ENCODE data around the gene ZSWIM4. TPM values are rescaled to one million over a fixed set of nuclear protein-coding genes. Genes with fewer than 3 reads are reported as not detected.

Gene ZSWIM4
- total and polyA plus RNA-seq, 8 donors = 2.2 to 14.0 (median 3.9) TPM

- no peak overlapping the region for H3K27ac ChIP-seq
- DNase-seq = no peak
- WGBS, 5 donors = 28 to 46% (median 41%) methylated on average over 2 of the region's 2 CpGs
Measured at GRCh38 chr19:13856497-13856896, 61.3 kb downstream of the ZSWIM4 start.

GRCh38 chr19:13859361-13859880 lies 64.2 kb downstream of the ZSWIM4 start:
- Histone ChIP-seq H3K4me3 (no peak overlapping the region), H3K9me3 (no peaks in the 10 kb centered on the region), H3K27me3 (peaks cover 0 to 7% (median 0%) of the 10 kb centered on the region in 3 donors), H3K27ac (no peak overlapping the region), H3K4me1 (peaks cover 7 to 26% (median 19%) of the 10 kb centered on the region in 4 donors), H3K36me3 (no peaks in the 10 kb centered on the region)
- 91 to 99% (median 97%) methylated on average over 3 of the region's 3 CpGs for WGBS, 5 donors
- DNase-seq = peak in 1 of 2 donors; percentile 43
- TF ChIP-seq POLR2AphosphoS5 (IDR thresholded peaks at IDR 0.05) (no peak), CTCF (IDR thresholded peaks at IDR 0.05) (no peak), EP300 (IDR thresholded peaks at IDR 0.05) (no peak), POLR2A (IDR thresholded peaks at IDR 0.05) (no peak)
- intact Hi-C loops (cut with DNase I; ENCODE audit: low total_unique reads) = no loop called here

More at GRCh38 chr19:13856497-13856896, 61.3 kb downstream of the ZSWIM4 start:
- no peak overlapping the region for H3K4me3 ChIP-seq
- H3K4me1 ChIP-seq = peaks cover 5 to 33% (median 14%) of the 10 kb centered on the region in 4 donors
- H3K27me3 ChIP-seq = no peaks in the 10 kb centered on the region
- H3K9me3 ChIP-seq = no peaks in the 10 kb centered on the region
- H3K36me3 ChIP-seq = no peaks in the 10 kb centered on the region
- intact Hi-C loops (cut with DNase I; ENCODE audit: low total_unique reads) = no loop called here
- no peak for TF ChIP-seq CTCF (IDR thresholded peaks at IDR 0.05)
- TF ChIP-seq EP300 (IDR thresholded peaks at IDR 0.05) = no peak
- no peak for TF ChIP-seq POLR2A (IDR thresholded peaks at IDR 0.05)
- TF ChIP-seq POLR2AphosphoS5 (IDR thresholded peaks at IDR 0.05) = no peak

- intact Hi-C loops (cut with DNase I; ENCODE audit: low total_unique reads) = loop anchor here (5.0 to 10.0 kb wide), 2 partner anchors 79 to 266 kb away; no protein-coding TSS in a partner anchor
Measured at GRCh38 chr19:13860679-13861391, 65.6 kb downstream of the ZSWIM4 start.

More at GRCh38 chr19:13860679-13861391, 65.6 kb downstream of the ZSWIM4 start:
- TF ChIP-seq EP300 (IDR thresholded peaks at IDR 0.05) (no peak), POLR2A (IDR thresholded peaks at IDR 0.05) (no peak), POLR2AphosphoS5 (IDR thresholded peaks at IDR 0.05) (no peak), CTCF (IDR thresholded peaks at IDR 0.05) (no peak)
- H3K27me3 ChIP-seq = peaks cover 0 to 21% (median 4%) of the 10 kb centered on the region in 3 donors
- DNase-seq = peak in 1 of 2 donors; percentile 23
- H3K4me3 ChIP-seq = no peak overlapping the region
- 78 to 85% (median 81%) methylated on average over 13 of the region's 13 CpGs for WGBS, 5 donors
- H3K27ac ChIP-seq = peak overlapping the region; percentile 78 to 91 (median 87)
- peaks cover 8 to 36% (median 29%) of the 10 kb centered on the region in 4 donors for H3K4me1 ChIP-seq
- no peaks in the 10 kb centered on the region for H3K36me3 ChIP-seq
- H3K9me3 ChIP-seq = no peaks in the 10 kb centered on the region

All from stomach (tissue), 9 donors.